Measurements from ENCODE around the gene BSPRY. TPM values are rescaled to one million over a fixed set of nuclear protein-coding genes. Genes with fewer than 3 reads are reported as not detected.

BSPRY gene
- total RNA-seq, 1 experiment from 2014 or later = 0.13 TPM

DNA sequence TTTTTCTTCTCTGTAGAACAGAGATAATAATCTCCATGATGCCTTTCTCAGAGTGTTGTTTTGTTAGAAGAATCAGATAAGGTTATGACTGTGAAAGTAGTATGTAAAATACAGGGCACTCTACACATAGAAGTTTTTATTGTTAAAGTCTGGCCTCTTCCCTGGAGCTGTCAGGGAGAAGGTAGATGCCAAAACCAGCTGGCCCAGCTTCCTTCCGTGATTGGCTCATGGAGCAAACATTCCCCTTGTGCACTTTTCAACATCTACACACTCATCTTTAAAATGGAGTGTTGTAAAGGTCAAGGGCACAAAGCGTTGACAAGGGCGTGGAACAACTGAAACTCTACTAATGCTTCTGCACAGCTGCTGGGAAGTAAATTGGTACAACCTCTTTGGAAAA lies 38.8 kb upstream of the BSPRY start:
- no peak for ATAC-seq
- Histone ChIP-seq H3K27ac (ENCODE audit: low read length) (no peak overlapping the region), H3K36me3 (ENCODE audit: control insufficient read depth, insufficient read depth, low read length) (no peaks in the 10 kb centered on the region), H3K9me3 (ENCODE audit: control insufficient read depth, insufficient read depth, low read depth, low read length) (no peaks in the 10 kb centered on the region), H3K4me3 (ENCODE audit: low read depth in 2 of 2, low read length in 2 of 2) (no peak overlapping the region), H3K4me1 (ENCODE audit: control insufficient read depth, insufficient read depth, low read length) (no peaks in the 10 kb centered on the region), H3K27me3 (ENCODE audit: control insufficient read depth, insufficient read depth, low read length) (no peaks in the 10 kb centered on the region)
- in situ Hi-C loops (cut with HindIII; ENCODE audit: low pct_unique_long_range_greater_than_20kb, low sequenced_read_pairs) = no loop called here
- no TSS peak for BruUV-seq (replicated peaks)
- ChIA-PET CTCF (no interaction called here), POLR2A (no interaction called here)
- intact Hi-C loops (cut with micrococcal nuclease; ENCODE audit: unreplicated experiment) = no loop called here
- no peak for DNase-seq (ENCODE audit: low read depth, low spot score)
- TF ChIP-seq, protein P1, sequence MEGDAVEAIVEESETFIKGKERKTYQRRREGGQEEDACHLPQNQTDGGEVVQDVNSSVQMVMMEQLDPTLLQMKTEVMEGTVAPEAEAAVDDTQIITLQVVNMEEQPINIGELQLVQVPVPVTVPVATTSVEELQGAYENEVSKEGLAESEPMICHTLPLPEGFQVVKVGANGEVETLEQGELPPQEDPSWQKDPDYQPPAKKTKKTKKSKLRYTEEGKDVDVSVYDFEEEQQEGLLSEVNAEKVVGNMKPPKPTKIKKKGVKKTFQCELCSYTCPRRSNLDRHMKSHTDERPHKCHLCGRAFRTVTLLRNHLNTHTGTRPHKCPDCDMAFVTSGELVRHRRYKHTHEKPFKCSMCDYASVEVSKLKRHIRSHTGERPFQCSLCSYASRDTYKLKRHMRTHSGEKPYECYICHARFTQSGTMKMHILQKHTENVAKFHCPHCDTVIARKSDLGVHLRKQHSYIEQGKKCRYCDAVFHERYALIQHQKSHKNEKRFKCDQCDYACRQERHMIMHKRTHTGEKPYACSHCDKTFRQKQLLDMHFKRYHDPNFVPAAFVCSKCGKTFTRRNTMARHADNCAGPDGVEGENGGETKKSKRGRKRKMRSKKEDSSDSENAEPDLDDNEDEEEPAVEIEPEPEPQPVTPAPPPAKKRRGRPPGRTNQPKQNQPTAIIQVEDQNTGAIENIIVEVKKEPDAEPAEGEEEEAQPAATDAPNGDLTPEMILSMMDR (IDR thresholded peaks at IDR 0.05) = no peak
- no peak for TF ChIP-seq SIN3A (IDR thresholded peaks at IDR 0.05; ENCODE audit: borderline replicate concordance, insufficient read depth, low read depth, low read length)
- TF ChIP-seq, protein P2, sequence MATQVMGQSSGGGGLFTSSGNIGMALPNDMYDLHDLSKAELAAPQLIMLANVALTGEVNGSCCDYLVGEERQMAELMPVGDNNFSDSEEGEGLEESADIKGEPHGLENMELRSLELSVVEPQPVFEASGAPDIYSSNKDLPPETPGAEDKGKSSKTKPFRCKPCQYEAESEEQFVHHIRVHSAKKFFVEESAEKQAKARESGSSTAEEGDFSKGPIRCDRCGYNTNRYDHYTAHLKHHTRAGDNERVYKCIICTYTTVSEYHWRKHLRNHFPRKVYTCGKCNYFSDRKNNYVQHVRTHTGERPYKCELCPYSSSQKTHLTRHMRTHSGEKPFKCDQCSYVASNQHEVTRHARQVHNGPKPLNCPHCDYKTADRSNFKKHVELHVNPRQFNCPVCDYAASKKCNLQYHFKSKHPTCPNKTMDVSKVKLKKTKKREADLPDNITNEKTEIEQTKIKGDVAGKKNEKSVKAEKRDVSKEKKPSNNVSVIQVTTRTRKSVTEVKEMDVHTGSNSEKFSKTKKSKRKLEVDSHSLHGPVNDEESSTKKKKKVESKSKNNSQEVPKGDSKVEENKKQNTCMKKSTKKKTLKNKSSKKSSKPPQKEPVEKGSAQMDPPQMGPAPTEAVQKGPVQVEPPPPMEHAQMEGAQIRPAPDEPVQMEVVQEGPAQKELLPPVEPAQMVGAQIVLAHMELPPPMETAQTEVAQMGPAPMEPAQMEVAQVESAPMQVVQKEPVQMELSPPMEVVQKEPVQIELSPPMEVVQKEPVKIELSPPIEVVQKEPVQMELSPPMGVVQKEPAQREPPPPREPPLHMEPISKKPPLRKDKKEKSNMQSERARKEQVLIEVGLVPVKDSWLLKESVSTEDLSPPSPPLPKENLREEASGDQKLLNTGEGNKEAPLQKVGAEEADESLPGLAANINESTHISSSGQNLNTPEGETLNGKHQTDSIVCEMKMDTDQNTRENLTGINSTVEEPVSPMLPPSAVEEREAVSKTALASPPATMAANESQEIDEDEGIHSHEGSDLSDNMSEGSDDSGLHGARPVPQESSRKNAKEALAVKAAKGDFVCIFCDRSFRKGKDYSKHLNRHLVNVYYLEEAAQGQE (IDR thresholded peaks at IDR 0.05; ENCODE audit: insufficient read depth in 1 of 2, low read depth in 2 of 2, low read length in 1 of 2) = no peak
- TF ChIP-seq POLR2AphosphoS5 (IDR thresholded peaks at IDR 0.05; ENCODE audit: low read depth, low read length) = no peak
- TF ChIP-seq TCF7L2 (IDR thresholded peaks at IDR 0.05; ENCODE audit: low read depth, low read length) = no peak

DNA sequence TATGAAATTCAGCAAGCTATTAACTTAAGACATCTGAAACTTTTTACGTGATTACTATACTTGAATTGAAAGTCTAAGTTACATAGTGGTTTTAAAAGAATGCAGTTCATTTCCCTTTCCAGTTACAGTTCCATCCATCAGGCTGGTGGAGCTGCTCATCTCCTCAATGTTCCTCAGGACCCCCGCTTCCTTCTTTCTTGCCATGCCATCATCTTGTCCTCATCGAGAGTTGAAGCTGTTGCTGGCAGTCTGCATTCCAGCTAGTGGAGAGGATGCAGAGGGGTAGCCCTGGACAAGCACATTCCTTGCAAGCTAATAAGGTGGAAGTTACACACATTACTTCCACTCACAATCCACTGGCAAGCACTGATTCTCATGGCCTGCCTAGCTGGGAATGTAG lies 37.4 kb upstream of the BSPRY start:
- Histone ChIP-seq H3K27ac (ENCODE audit: low read length) (no peak overlapping the region), H3K36me3 (ENCODE audit: control insufficient read depth, insufficient read depth, low read length) (no peaks in the 10 kb centered on the region), H3K4me1 (ENCODE audit: control insufficient read depth, insufficient read depth, low read length) (no peaks in the 10 kb centered on the region), H3K4me3 (ENCODE audit: low read depth in 2 of 2, low read length in 2 of 2) (no peak overlapping the region), H3K27me3 (ENCODE audit: control insufficient read depth, insufficient read depth, low read length) (no peaks in the 10 kb centered on the region), H3K9me3 (ENCODE audit: control insufficient read depth, insufficient read depth, low read depth, low read length) (no peaks in the 10 kb centered on the region)
- ATAC-seq (no peak), DNase-seq (ENCODE audit: low read depth, low spot score) (no peak)
- POLR2A ChIA-PET = no interaction called here
- TF ChIP-seq, protein P1 (IDR thresholded peaks at IDR 0.05) = no peak
- TF ChIP-seq SIN3A (IDR thresholded peaks at IDR 0.05; ENCODE audit: borderline replicate concordance, insufficient read depth, low read depth, low read length) (no peak), POLR2AphosphoS5 (IDR thresholded peaks at IDR 0.05; ENCODE audit: low read depth, low read length) (no peak)
- TF ChIP-seq, protein P2 (IDR thresholded peaks at IDR 0.05; ENCODE audit: insufficient read depth in 1 of 2, low read depth in 2 of 2, low read length in 1 of 2) = no peak
- CTCF ChIA-PET = interaction anchor here (0.6 kb wide), 1 partner anchor 114 kb away, joined by 4 read pairs; no protein-coding TSS in a partner anchor
- in situ Hi-C loops (cut with HindIII; ENCODE audit: low pct_unique_long_range_greater_than_20kb, low sequenced_read_pairs) = no loop called here
- intact Hi-C loops (cut with micrococcal nuclease; ENCODE audit: unreplicated experiment) = no loop called here
- no TSS peak for BruUV-seq (replicated peaks)
